HAP-1 (cell line): ENCODE results near the gene FERMT2.

Experiments used
- DNase-seq, 2 experiments: peaks; one replicate each; pipeline ENCODE4 v3.0.0-alpha.2; 2016 to 2020; ENCODE audit warnings: low spot score in 2 of 2
- H3K27me3 ChIP-seq: fragments of 250-450 bp; sonication (Bioruptor Pico); 2 replicates; pipeline ENCODE4 v1.5.1; 2020; ENCODE audit warnings: low read depth, mild to moderate bottlenecking, moderate library complexity
- H3K36me3 ChIP-seq: fragments of 250-450 bp; sonication (Bioruptor Pico); replicated peaks from 2 replicates; pipeline ENCODE4 v1.5.1; 2020; ENCODE audit warnings: mild to moderate bottlenecking
- H3K4me1 ChIP-seq: fragments of 250-450 bp; sonication (Bioruptor Pico); 2 replicates; pipeline ENCODE4 v1.5.1; 2020; ENCODE audit warnings: mild to moderate bottlenecking
- H3K4me3 ChIP-seq: fragments of 250-450 bp; sonication (Bioruptor Pico); 2 replicates; pipeline ENCODE4 v1.5.1; 2020; ENCODE audit warnings: mild to moderate bottlenecking, moderate library complexity
- H3K9me3 ChIP-seq: fragments of 250-450 bp; sonication (Bioruptor Pico); 2 replicates; pipeline ENCODE4 v1.5.1; 2020; ENCODE audit warnings: mild to moderate bottlenecking, moderate library complexity
- in situ Hi-C: fragments of 300-500 bp; cut with MboI; formaldehyde crosslinking; loops from 3 replicates; pipeline ENCODE4 v1.14.3; 2020; ENCODE audit warnings: low sequenced_read_pairs, inconsistent platforms, mixed read lengths

Gene FERMT2

GRCh38 chr14:52950898-52951680, at the start of gene FERMT2:
Gene FERMT2, minus strand, starts transcription at chr14:52951050. Its CDS starts 482 bp downstream, at chr14:52950568.
- DNase-seq = peak; percentile 82 to 93
- H3K4me3 ChIP-seq = peak within 1 kb of the TSS; percentile 79
- H3K36me3 ChIP-seq = peaks cover 4% of the 10 kb centered on the region
- in situ Hi-C loops = no loop called here
- H3K9me3 ChIP-seq = no peaks in the 10 kb centered on the region
- H3K27me3 ChIP-seq = no peaks in the 10 kb centered on the region
- peaks cover 20% of the 10 kb centered on the region for H3K4me1 ChIP-seq

GRCh38 chr14:52998376-52999015, 47.6 kb upstream of the FERMT2 start:
- in situ Hi-C loops = no loop called here
- no peaks in the 10 kb centered on the region for H3K4me1 ChIP-seq
- no peaks in the 10 kb centered on the region for H3K27me3 ChIP-seq
- DNase-seq = no peak
- H3K4me3 ChIP-seq = no peak overlapping the region
- H3K36me3 ChIP-seq = no peaks in the 10 kb centered on the region
- H3K9me3 ChIP-seq = no peaks in the 10 kb centered on the region

- Histone ChIP-seq H3K4me1 (no peaks in the 10 kb centered on the region), H3K4me3 (no peak overlapping the region), H3K9me3 (no peaks in the 10 kb centered on the region), H3K27me3 (no peaks in the 10 kb centered on the region), H3K36me3 (no peaks in the 10 kb centered on the region)
- no peak for DNase-seq
- in situ Hi-C loops = no loop called here
Observed at GRCh38 chr14:52996493-52996892, 45.6 kb upstream of the FERMT2 start.

GRCh38 chr14:52995998-52996397, 45.1 kb upstream of the FERMT2 start:
- in situ Hi-C loops = no loop called here
- H3K27me3 ChIP-seq = no peaks in the 10 kb centered on the region
- no peaks in the 10 kb centered on the region for H3K4me1 ChIP-seq
- no peaks in the 10 kb centered on the region for H3K36me3 ChIP-seq
- no peaks in the 10 kb centered on the region for H3K9me3 ChIP-seq
- H3K4me3 ChIP-seq = no peak overlapping the region
- no peak for DNase-seq

- Histone ChIP-seq H3K4me1 (no peaks in the 10 kb centered on the region), H3K36me3 (no peaks in the 10 kb centered on the region), H3K27me3 (no peaks in the 10 kb centered on the region), H3K9me3 (no peaks in the 10 kb centered on the region), H3K4me3 (no peak overlapping the region)
- in situ Hi-C loops = no loop called here
- DNase-seq = no peak
Observed at GRCh38 chr14:52992236-52992870, 41.5 kb upstream of the FERMT2 start.

GRCh38 chr14:52988139-52988538, 37.3 kb upstream of the FERMT2 start:
- H3K4me1 ChIP-seq = no peaks in the 10 kb centered on the region
- no peaks in the 10 kb centered on the region for H3K27me3 ChIP-seq
- H3K4me3 ChIP-seq = no peak overlapping the region
- H3K9me3 ChIP-seq = no peaks in the 10 kb centered on the region
- in situ Hi-C loops = no loop called here
- no peaks in the 10 kb centered on the region for H3K36me3 ChIP-seq
- DNase-seq = no peak

- DNase-seq = no peak
- Histone ChIP-seq H3K27me3 (no peaks in the 10 kb centered on the region), H3K9me3 (no peaks in the 10 kb centered on the region), H3K36me3 (no peaks in the 10 kb centered on the region), H3K4me1 (no peaks in the 10 kb centered on the region), H3K4me3 (no peak overlapping the region)
- in situ Hi-C loops = no loop called here
Observed at GRCh38 chr14:52987514-52987913, 36.7 kb upstream of the FERMT2 start.

GRCh38 chr14:52987042-52987441, 36.2 kb upstream of the FERMT2 start:
- Histone ChIP-seq H3K4me3 (no peak overlapping the region), H3K9me3 (no peaks in the 10 kb centered on the region), H3K4me1 (no peaks in the 10 kb centered on the region), H3K36me3 (no peaks in the 10 kb centered on the region), H3K27me3 (no peaks in the 10 kb centered on the region)
- no peak for DNase-seq
- in situ Hi-C loops = no loop called here

GRCh38 chr14:52977798-52978197, 26.9 kb upstream of the FERMT2 start:
- no peaks in the 10 kb centered on the region for H3K36me3 ChIP-seq
- in situ Hi-C loops = no loop called here
- H3K4me3 ChIP-seq = no peak overlapping the region
- H3K4me1 ChIP-seq = no peaks in the 10 kb centered on the region
- DNase-seq = no peak
- no peaks in the 10 kb centered on the region for H3K9me3 ChIP-seq
- H3K27me3 ChIP-seq = no peaks in the 10 kb centered on the region

GRCh38 chr14:52974406-52974805, 23.6 kb upstream of the FERMT2 start:
- Histone ChIP-seq H3K9me3 (no peaks in the 10 kb centered on the region), H3K36me3 (no peaks in the 10 kb centered on the region), H3K27me3 (no peaks in the 10 kb centered on the region), H3K4me3 (no peak overlapping the region), H3K4me1 (no peaks in the 10 kb centered on the region)
- no peak for DNase-seq
- in situ Hi-C loops = no loop called here

GRCh38 chr14:52961060-52961639, 10.3 kb upstream of the FERMT2 start:
- Histone ChIP-seq H3K4me1 (no peaks in the 10 kb centered on the region; the same call in 1 of the 2 replicates), H3K9me3 (no peaks in the 10 kb centered on the region), H3K36me3 (no peaks in the 10 kb centered on the region), H3K4me3 (no peak overlapping the region), H3K27me3 (no peaks in the 10 kb centered on the region)
- peak; percentile 70 to 72 for DNase-seq
- in situ Hi-C loops = loop anchor here (5.0 kb wide), 1 partner anchor 139 kb away; no protein-coding TSS in a partner anchor

GRCh38 chr14:52960627-52961026, 9.8 kb upstream of the FERMT2 start:
- Histone ChIP-seq H3K36me3 (no peaks in the 10 kb centered on the region), H3K4me3 (no peak overlapping the region), H3K9me3 (no peaks in the 10 kb centered on the region), H3K27me3 (no peaks in the 10 kb centered on the region), H3K4me1 (no peaks in the 10 kb centered on the region; the same call in 1 of the 2 replicates)
- no peak for DNase-seq
- in situ Hi-C loops = loop anchor here (5.0 kb wide), 1 partner anchor 138 kb away; no protein-coding TSS in a partner anchor

- DNase-seq = no peak
- Histone ChIP-seq H3K9me3 (no peaks in the 10 kb centered on the region), H3K4me3 (no peak overlapping the region), H3K36me3 (peaks cover 4% of the 10 kb centered on the region; the same call in 1 of the 2 replicates), H3K4me1 (peaks cover 12% of the 10 kb centered on the region), H3K27me3 (no peaks in the 10 kb centered on the region)
- in situ Hi-C loops = no loop called here
Observed at GRCh38 chr14:52954346-52955214, 3.7 kb upstream of the FERMT2 start.
